ENCODE measurements around the gene SYTL3. TPM values are rescaled to one million over a fixed set of nuclear protein-coding genes. Genes with fewer than 3 reads are reported as not detected.

The SYTL3 gene
- total and polyA plus RNA-seq, 9 of the 15 experiments (the other 6 are each of a cell fraction or from before 2014, with no cell fraction given) = 0.04 to 0.46 (median 0.17) TPM; not detected in 1

DNA sequence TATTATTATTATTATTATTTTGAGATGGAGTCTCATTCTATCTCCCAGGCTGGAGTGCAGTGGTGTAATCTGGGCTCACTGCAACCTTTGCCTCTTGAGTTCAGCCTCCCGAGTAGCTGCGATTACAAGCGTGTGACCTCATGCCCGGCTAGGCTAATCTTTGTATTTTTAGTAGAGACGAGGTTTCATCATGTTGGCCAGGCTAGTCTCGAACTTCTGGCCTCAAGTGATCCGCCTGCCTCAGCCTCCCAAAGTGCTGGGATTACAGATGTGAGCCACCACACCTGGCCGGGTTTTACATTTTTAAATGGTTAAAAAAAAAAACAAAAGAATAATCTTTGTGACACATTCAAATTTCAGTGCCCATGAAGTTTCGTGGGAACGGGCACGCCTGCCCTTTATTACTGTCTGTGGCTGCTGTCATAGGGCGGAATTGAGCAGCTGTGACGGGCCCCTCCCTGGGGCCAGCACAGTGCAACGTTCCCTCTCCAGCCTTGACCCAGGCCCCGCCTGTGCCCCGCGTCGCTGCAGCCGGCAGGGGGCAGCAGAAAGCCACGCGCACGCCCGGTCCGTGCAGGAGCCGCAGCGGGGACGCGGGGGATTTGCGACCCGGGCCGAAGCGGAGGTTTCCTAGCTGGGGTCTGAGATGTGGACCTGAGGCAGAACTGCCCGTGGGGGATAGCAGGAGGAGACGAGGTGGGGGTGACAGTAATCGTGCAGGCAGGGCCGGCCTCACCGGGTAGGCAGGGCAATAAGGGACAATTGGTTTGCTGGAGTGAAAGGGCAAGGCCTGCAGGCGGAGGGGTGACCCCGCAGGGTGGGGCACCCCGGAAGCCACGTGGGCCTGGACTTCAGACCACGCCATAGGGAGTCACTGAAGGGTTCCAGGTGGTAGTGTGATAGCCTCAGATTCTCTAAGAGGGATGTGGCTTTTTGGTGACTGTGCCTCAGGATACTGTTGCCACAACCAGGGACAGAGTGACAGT is 54.3 kb downstream of the SYTL3 start (continued):
- peak; percentile 61; the same call in 1 of the 2 replicates for TF ChIP-seq NR4A1 (CRISPR knock-in tag; IDR thresholded peaks at IDR 0.05)
- TF ChIP-seq NR4A1 (tag; IDR thresholded peaks at IDR 0.05) = peak; percentile 77
- TF ChIP-seq BHLHE40 (IDR thresholded peaks at IDR 0.05; ENCODE audit: low read length) = peak; percentile 51
- peak; percentile 30 for TF ChIP-seq NEUROD1 (IDR thresholded peaks at IDR 0.05; ENCODE audit: borderline replicate concordance, low read depth, low read length, partially characterized antibody)
- peak; percentile 39 for TF ChIP-seq EGR1 (conservative IDR thresholded peaks at IDR 0.05)
- TF ChIP-seq FOXA3 (CRISPR knock-in tag; conservative IDR thresholded peaks at IDR 0.05 in 1 of 2, IDR thresholded peaks at IDR 0.05 in 1 of 2) = peak in 1 of 2 experiments; percentile 40; a peak in 1 of 4 replicates
- peak; percentile 52; the same call in 1 of the 2 replicates for TF ChIP-seq ZEB2 (IDR thresholded peaks at IDR 0.05)
- peak; percentile 44 to 90; a peak in 3 of 4 replicates for TF ChIP-seq HDAC1 (IDR thresholded peaks at IDR 0.05)
- no peak for TF ChIP-seq WHSC1 (IDR thresholded peaks at IDR 0.05; ENCODE audit: low read length)
- TF ChIP-seq SMAD4 (CRISPR knock-in tag; conservative IDR thresholded peaks at IDR 0.05) = peak; percentile 85
- no peak for TF ChIP-seq PRPF4 (IDR thresholded peaks at IDR 0.05; ENCODE audit: insufficient read depth, low read depth, low read length, poor library complexity, severe bottlenecking)
- TF ChIP-seq ZNF23 (CRISPR knock-in tag; IDR thresholded peaks at IDR 0.05) = peak; percentile 31; the same call in 1 of the 2 replicates
- TF ChIP-seq FOXA1 (IDR thresholded peaks at IDR 0.05; ENCODE audit: borderline replicate concordance) = no peak
- TF ChIP-seq ZSCAN32 (CRISPR knock-in tag; IDR thresholded peaks at IDR 0.05) = no peak
- 0 out of 4 replicates have a peak, but pooled peaks of 1 of the 2 experiments have one; percentile 52 for TF ChIP-seq FOXK2 (conservative IDR thresholded peaks at IDR 0.05 in 1 of 2, IDR thresholded peaks at IDR 0.05 in 1 of 2; ENCODE audit: low read depth in 2 of 2)
- peak; percentile 43; the same call in 1 of the 2 replicates for TF ChIP-seq ZNF24 (IDR thresholded peaks at IDR 0.05)
- peak; percentile 93 for TF ChIP-seq ARID2 (IDR thresholded peaks at IDR 0.05)
- TF ChIP-seq, protein P1, sequence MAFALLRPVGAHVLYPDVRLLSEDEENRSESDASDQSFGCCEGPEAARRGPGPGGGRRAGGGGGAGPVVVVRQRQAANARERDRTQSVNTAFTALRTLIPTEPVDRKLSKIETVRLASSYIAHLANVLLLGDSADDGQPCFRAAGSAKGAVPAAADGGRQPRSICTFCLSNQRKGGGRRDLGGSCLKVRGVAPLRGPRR (CRISPR knock-in tag; IDR thresholded peaks at IDR 0.05) = no peak
- peak; percentile 85 for TF ChIP-seq ZNF511 (CRISPR knock-in tag; IDR thresholded peaks at IDR 0.05)
- peak; percentile 60 for TF ChIP-seq ATF1 (CRISPR knock-in tag; IDR thresholded peaks at IDR 0.05)
- peak; percentile 83 for TF ChIP-seq ATF1 (tag; IDR thresholded peaks at IDR 0.05)
- TF ChIP-seq, protein P2, sequence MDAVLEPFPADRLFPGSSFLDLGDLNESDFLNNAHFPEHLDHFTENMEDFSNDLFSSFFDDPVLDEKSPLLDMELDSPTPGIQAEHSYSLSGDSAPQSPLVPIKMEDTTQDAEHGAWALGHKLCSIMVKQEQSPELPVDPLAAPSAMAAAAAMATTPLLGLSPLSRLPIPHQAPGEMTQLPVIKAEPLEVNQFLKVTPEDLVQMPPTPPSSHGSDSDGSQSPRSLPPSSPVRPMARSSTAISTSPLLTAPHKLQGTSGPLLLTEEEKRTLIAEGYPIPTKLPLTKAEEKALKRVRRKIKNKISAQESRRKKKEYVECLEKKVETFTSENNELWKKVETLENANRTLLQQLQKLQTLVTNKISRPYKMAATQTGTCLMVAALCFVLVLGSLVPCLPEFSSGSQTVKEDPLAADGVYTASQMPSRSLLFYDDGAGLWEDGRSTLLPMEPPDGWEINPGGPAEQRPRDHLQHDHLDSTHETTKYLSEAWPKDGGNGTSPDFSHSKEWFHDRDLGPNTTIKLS (IDR thresholded peaks at IDR 0.05; ENCODE audit: borderline replicate concordance, low read depth) = peak; percentile 82; the same call in 1 of the 2 replicates
- TF ChIP-seq HLTF (IDR thresholded peaks at IDR 0.05) = peak; percentile 92
- peak in 1 of 2 experiments; percentile 67; a peak in 2 of 4 replicates for TF ChIP-seq RCOR1 (IDR thresholded peaks at IDR 0.05; ENCODE audit: borderline replicate concordance in 1 of 2, low read depth in 2 of 2, low read length in 2 of 2)
- no peak for TF ChIP-seq MAFG (tag; conservative IDR thresholded peaks at IDR 0.05)
- TF ChIP-seq TRIM24 (IDR thresholded peaks at IDR 0.05) = peak; percentile 18 to 53; a peak in 2 of 4 replicates
- peak; percentile 80 for TF ChIP-seq CREB1 (IDR thresholded peaks at IDR 0.05)
- peak; percentile 88 for TF ChIP-seq CREB1 (CRISPR knock-in tag; IDR thresholded peaks at IDR 0.05)

Data from K562 (cell line).